K562 (cell line): Measurements from ENCODE around the gene RNF215. TPM values are rescaled to one million over a fixed set of nuclear protein-coding genes. Genes with fewer than 3 reads are reported as not detected.

ENCODE experiments used
- ATAC-seq: fragments of 200-7000 bp; cut with Tn5 transposase; 3 replicates; pipeline ENCODE4 v1.9.1; 2020; ENCODE audit warnings: moderate library complexity
- BruUV-seq: library from RNA; stranded (reverse); fragments of 400-500 nt; replicated peaks from 2 replicates; lab custom pipeline; 2021; lab: Mats Ljungman, UMichigan
- CTCF ChIA-PET: fragments of 300-600 bp; formaldehyde crosslinking; extraction: SDS; loops from one replicate; lab custom pipeline; 2021; ENCODE audit warnings: low intra/inter-chr PET ratio; lab: Yijun Ruan, JAX
- POLR2A ChIA-PET: fragments of 300-600, 350-650 bp; sonication (Branson Sonifier 250); formaldehyde crosslinking; extraction: SDS; loops from one replicate; lab custom pipeline; 2021; ENCODE audit warnings: antibody characterized with exemption, inconsistent platforms; lab: Yijun Ruan, JAX
- DNase-seq, 4 experiments: peaks; one replicate each; pipeline versions ENCODE4 v3.0.0 to v3.0.0-alpha.2; 2011 to 2018; ENCODE audit warnings: low spot score in 3 of 4, mixed read lengths in 3 of 4; ENCODE audit errors: extremely low read depth in 1 of 4
- FAIRE-seq: peaks from 2 replicates; lab custom pipeline; 2011; peaks lifted over from hg19 to GRCh38; lab: Jason Lieb, UNC
- H2AFZ ChIP-seq: 2 replicates; pipeline ENCODE4 v1.6.0; 2011; ENCODE audit warnings: low read depth, low read length, control low read depth, inconsistent platforms
- H3K27ac ChIP-seq: fragments of 200-600 bp; 3 replicates; pipeline ENCODE4 v1.8.0; 2011; ENCODE audit warnings: low read depth, mild to moderate bottlenecking, control low read depth, inconsistent platforms, low read length, moderate library complexity, mixed read lengths; ENCODE audit errors: extremely low read depth
- H3K27me3 ChIP-seq, 2 experiments: fragments of 300-600 bp in 1 of 2; 2 replicates in 1 of 2; 3 replicates in 1 of 2; pipeline versions ENCODE4 v1.6.0 to v1.8.0; 2011; ENCODE audit warnings: inconsistent platforms in 2 of 2, low read length in 2 of 2, mild to moderate bottlenecking in 1 of 2, mixed read lengths in 1 of 2, moderate library complexity in 1 of 2; ENCODE audit not compliant: control insufficient read depth in 2 of 2, insufficient read depth in 2 of 2
- H3K36me3 ChIP-seq: fragments of 300-600 bp; 3 replicates; pipeline ENCODE4 v1.8.0; 2011; ENCODE audit warnings: mild to moderate bottlenecking, low read length, inconsistent platforms; ENCODE audit not compliant: control insufficient read depth, insufficient read depth
- H3K4me1 ChIP-seq, 2 experiments: fragments of 200-600 bp in 1 of 2; replicated peaks in 1 of 2; 2 replicates in 1 of 2; 3 replicates in 1 of 2; pipeline versions ENCODE4 v1.5.1 to v1.8.0; 2011; ENCODE audit warnings: inconsistent platforms in 2 of 2, low read length in 2 of 2, mild to moderate bottlenecking in 1 of 2, mixed read lengths in 1 of 2, moderate library complexity in 1 of 2; ENCODE audit not compliant: control insufficient read depth in 2 of 2, insufficient read depth in 2 of 2
- H3K4me2 ChIP-seq: 2 replicates; pipeline ENCODE4 v1.6.1; 2011; ENCODE audit warnings: low read length, control low read depth, inconsistent platforms, mixed read lengths; ENCODE audit not compliant: insufficient read depth
- H3K4me3 ChIP-seq: fragments of 200-600 bp; sonication (generic), shearing (Covaris generic); 2 replicates; pipeline ENCODE4 v1.5.1; 2016; ENCODE audit warnings: control low read depth, inconsistent platforms
- H3K79me2 ChIP-seq: fragments of 200-600 bp; 3 replicates; pipeline ENCODE4 v1.8.0; 2011; ENCODE audit warnings: low read length, inconsistent platforms; ENCODE audit not compliant: control insufficient read depth, insufficient read depth
- H3K9ac ChIP-seq, 2 experiments: 2 replicates each; pipeline versions ENCODE4 v1.6.0 to v1.6.1; 2011; ENCODE audit warnings: low read depth in 2 of 2, low read length in 2 of 2, control low read depth in 1 of 2, inconsistent platforms in 1 of 2, mild to moderate bottlenecking in 1 of 2, mixed read lengths in 1 of 2; ENCODE audit not compliant: insufficient read depth in 1 of 2
- H3K9me1 ChIP-seq: one replicate; pipeline ENCODE4 v1.6.0; 2011; ENCODE audit warnings: inconsistent platforms, mild to moderate bottlenecking, low read length, moderate library complexity; ENCODE audit not compliant: control insufficient read depth, insufficient read depth
- H3K9me3 ChIP-seq: replicated peaks from 2 replicates; pipeline ENCODE4 v1.5.1; 2011; ENCODE audit warnings: low read depth, low read length, inconsistent platforms; ENCODE audit not compliant: control insufficient read depth, insufficient read depth
- H4K20me1 ChIP-seq: replicated peaks from 2 replicates; pipeline ENCODE4 v1.6.1; 2011; ENCODE audit warnings: low read length, inconsistent platforms, mixed read lengths; ENCODE audit not compliant: control insufficient read depth, insufficient read depth
- CEBPB ChIP-seq: fragments of 450-650 bp; IDR thresholded peaks from 2 replicates; pipeline ENCODE4 v1.6.1; 2016; ENCODE audit warnings: missing genetic modification characterization, missing compliant biosample characterization
- DNMT1 ChIP-seq: fragments of 450-650 bp; IDR thresholded peaks from 2 replicates; pipeline ENCODE4 v1.6.1; 2016; ENCODE audit warnings: antibody characterized with exemption, mild to moderate bottlenecking
- KDM5B ChIP-seq: fragments of 200-600 bp; sonication (generic); IDR thresholded peaks from 2 replicates; pipeline ENCODE4 v1.6.1; 2012; ENCODE audit warnings: low read depth, mild to moderate bottlenecking, moderate library complexity, low read length, control low read depth, inconsistent platforms; ENCODE audit not compliant: insufficient replicate concordance
- POU5F1 ChIP-seq: fragments of 150-350 bp; IDR thresholded peaks from 2 replicates; pipeline ENCODE4 v1.6.1; 2014; ENCODE audit warnings: borderline replicate concordance, low read length, low read depth, mild to moderate bottlenecking; ENCODE audit not compliant: partially characterized antibody
- TCF7L2 ChIP-seq: fragments of 150-350 bp; IDR thresholded peaks from 2 replicates; pipeline ENCODE4 v1.6.1; 2016; ENCODE audit warnings: low read depth, mild to moderate bottlenecking, low read length, moderate library complexity
- WGBS: fragments of 100-300 bp; shearing (Covaris generic); methylation state at CpG from one replicate; pipeline ENCODE4 v1.1.6; 2016; ENCODE audit warnings: low coverage, mixed read lengths; ENCODE audit not compliant: insufficient coverage; ENCODE audit errors: missing lambda C conversion rate; 5-methylcytosine and 5-hydroxymethylcytosine counted together
- in situ Hi-C: fragments of 300-500 bp; cut with MboI; formaldehyde crosslinking; loops from 4 replicates; pipeline ENCODE4 v1.15.0; 2018; ENCODE audit warnings: inconsistent platforms, mixed read lengths
- intact Hi-C: fragments of 100-400 bp; cut with micrococcal nuclease; formaldehyde crosslinking; loops from 2 replicates; pipeline ENCODE4 v1.14.2; 2022
- polyA plus RNA-seq, 8 experiments: library from polyadenylated mRNA; depleted of rRNA in 4 of 8; stranded (reverse) in 5 of 8; unstranded in 3 of 8; fragments of >200 nt; fragmentation: Nextera tagmentation in 2 of 8; fragmentation: Illumina TruSeq in 1 of 8; extraction: Ambion mirVana in 2 of 8; extraction: Trizol in 1 of 8; gene quantifications; 2 replicates each; pipeline versions ENCODE4 v1.2.1 to v1.2.3, GENCODE V29; 2011 to 2014; ENCODE audit warnings: inconsistent platforms in 1 of 8, missing spikeins in 1 of 8
- total RNA-seq, 7 experiments: library from RNA; depleted of rRNA in 6 of 7; stranded (reverse); fragments of >200 nt in 6 of 7; fragmentation: Illumina TruSeq in 2 of 7; extraction: Trizol in 2 of 7; gene quantifications; 2 replicates each; pipeline versions ENCODE4 v1.2.1 to v1.2.3, GENCODE V29; 2011 to 2021; ENCODE audit warnings: low replicate concordance in 1 of 7
- TF ChIP-seq, protein P1 (sequence below): fragments of 450-650 bp; formaldehyde crosslinking; IDR thresholded peaks from 2 replicates; pipeline ENCODE4 v1.4.0; 2020; ENCODE audit warnings: mild to moderate bottlenecking, moderate library complexity
- TF ChIP-seq, protein P2 (sequence below): fragments of 200-400 bp; formaldehyde crosslinking; IDR thresholded peaks from 2 replicates; pipeline ENCODE4 v1.6.1; 2017; ENCODE audit warnings: mild to moderate bottlenecking, low read depth, low read length, moderate library complexity
- TF ChIP-seq, protein P3 (sequence below): sonication (generic); formaldehyde crosslinking; IDR thresholded peaks from 2 replicates; pipeline ENCODE4 v1.8.0; 2022; ENCODE audit warnings: missing genetic modification reagents, mild to moderate bottlenecking, moderate library complexity, borderline replicate concordance
- TF ChIP-seq, protein P4 (sequence below), 2 experiments: fragments of 450-650 bp; formaldehyde crosslinking in 1 of 2; IDR thresholded peaks; 2 replicates each; pipeline versions ENCODE4 v1.4.0 to v1.6.1; 2014 to 2020; ENCODE audit warnings: mild to moderate bottlenecking in 2 of 2, borderline replicate concordance in 1 of 2, low read depth in 1 of 2

Gene RNF215
- total and polyA plus RNA-seq, 9 of the 15 experiments (the other 6 are each of a cell fraction or from before 2014, with no cell fraction given): 0.08 to 9.8 (median 2.7) TPM

DNA sequence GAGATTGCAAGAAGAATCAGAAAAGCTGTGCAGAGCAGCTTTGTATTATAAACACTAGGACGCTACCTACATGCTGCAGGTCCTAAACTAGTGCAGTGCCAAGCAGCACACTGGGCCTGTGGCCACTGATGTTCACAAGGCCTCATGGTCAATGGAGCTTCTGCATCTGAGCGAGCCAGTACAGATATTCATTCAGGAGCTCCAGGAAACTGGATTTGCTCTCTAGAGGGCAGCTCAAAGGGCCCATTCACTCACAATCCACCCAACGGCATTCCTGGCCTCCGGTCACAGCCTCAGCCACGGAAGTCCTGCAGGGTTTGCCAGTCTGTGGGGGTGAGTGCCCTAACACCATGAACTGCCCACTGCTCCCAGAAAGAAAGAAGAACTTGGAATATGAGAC, 54.7 kb downstream of the RNF215 start:
- CTCF ChIA-PET: no interaction called here
- peaks cover 6 to 16% of the 10 kb centered on the region in 2 experiments; a peak in 3 of 5 replicates for H3K4me1 ChIP-seq
- no peaks in the 10 kb centered on the region for H3K9me3 ChIP-seq
- no peaks in the 10 kb centered on the region for H3K79me2 ChIP-seq
- POLR2A ChIA-PET: interaction anchor here (0.8 kb wide), 1 partner anchor 14 kb away, joined by 4 read pairs; no protein-coding TSS in a partner anchor
- in situ Hi-C loops: no loop called here
- no peak overlapping the region for H2AFZ ChIP-seq
- no peaks in the 10 kb centered on the region for H3K9me1 ChIP-seq
- TF ChIP-seq, protein P1, sequence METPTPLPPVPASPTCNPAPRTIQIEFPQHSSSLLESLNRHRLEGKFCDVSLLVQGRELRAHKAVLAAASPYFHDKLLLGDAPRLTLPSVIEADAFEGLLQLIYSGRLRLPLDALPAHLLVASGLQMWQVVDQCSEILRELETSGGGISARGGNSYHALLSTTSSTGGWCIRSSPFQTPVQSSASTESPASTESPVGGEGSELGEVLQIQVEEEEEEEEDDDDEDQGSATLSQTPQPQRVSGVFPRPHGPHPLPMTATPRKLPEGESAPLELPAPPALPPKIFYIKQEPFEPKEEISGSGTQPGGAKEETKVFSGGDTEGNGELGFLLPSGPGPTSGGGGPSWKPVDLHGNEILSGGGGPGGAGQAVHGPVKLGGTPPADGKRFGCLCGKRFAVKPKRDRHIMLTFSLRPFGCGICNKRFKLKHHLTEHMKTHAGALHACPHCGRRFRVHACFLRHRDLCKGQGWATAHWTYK (CRISPR knock-in tag): no peak
- TF ChIP-seq, protein P2, sequence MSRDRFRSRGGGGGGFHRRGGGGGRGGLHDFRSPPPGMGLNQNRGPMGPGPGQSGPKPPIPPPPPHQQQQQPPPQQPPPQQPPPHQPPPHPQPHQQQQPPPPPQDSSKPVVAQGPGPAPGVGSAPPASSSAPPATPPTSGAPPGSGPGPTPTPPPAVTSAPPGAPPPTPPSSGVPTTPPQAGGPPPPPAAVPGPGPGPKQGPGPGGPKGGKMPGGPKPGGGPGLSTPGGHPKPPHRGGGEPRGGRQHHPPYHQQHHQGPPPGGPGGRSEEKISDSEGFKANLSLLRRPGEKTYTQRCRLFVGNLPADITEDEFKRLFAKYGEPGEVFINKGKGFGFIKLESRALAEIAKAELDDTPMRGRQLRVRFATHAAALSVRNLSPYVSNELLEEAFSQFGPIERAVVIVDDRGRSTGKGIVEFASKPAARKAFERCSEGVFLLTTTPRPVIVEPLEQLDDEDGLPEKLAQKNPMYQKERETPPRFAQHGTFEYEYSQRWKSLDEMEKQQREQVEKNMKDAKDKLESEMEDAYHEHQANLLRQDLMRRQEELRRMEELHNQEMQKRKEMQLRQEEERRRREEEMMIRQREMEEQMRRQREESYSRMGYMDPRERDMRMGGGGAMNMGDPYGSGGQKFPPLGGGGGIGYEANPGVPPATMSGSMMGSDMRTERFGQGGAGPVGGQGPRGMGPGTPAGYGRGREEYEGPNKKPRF: no peak
- no peak for TF ChIP-seq TCF7L2
- TF ChIP-seq, protein P3, sequence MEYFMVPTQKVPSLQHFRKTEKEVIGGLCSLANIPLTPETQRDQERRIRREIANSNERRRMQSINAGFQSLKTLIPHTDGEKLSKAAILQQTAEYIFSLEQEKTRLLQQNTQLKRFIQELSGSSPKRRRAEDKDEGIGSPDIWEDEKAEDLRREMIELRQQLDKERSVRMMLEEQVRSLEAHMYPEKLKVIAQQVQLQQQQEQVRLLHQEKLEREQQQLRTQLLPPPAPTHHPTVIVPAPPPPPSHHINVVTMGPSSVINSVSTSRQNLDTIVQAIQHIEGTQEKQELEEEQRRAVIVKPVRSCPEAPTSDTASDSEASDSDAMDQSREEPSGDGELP (CRISPR knock-in tag): no peak
- no peak for TF ChIP-seq KDM5B
- TF ChIP-seq, protein P4, sequence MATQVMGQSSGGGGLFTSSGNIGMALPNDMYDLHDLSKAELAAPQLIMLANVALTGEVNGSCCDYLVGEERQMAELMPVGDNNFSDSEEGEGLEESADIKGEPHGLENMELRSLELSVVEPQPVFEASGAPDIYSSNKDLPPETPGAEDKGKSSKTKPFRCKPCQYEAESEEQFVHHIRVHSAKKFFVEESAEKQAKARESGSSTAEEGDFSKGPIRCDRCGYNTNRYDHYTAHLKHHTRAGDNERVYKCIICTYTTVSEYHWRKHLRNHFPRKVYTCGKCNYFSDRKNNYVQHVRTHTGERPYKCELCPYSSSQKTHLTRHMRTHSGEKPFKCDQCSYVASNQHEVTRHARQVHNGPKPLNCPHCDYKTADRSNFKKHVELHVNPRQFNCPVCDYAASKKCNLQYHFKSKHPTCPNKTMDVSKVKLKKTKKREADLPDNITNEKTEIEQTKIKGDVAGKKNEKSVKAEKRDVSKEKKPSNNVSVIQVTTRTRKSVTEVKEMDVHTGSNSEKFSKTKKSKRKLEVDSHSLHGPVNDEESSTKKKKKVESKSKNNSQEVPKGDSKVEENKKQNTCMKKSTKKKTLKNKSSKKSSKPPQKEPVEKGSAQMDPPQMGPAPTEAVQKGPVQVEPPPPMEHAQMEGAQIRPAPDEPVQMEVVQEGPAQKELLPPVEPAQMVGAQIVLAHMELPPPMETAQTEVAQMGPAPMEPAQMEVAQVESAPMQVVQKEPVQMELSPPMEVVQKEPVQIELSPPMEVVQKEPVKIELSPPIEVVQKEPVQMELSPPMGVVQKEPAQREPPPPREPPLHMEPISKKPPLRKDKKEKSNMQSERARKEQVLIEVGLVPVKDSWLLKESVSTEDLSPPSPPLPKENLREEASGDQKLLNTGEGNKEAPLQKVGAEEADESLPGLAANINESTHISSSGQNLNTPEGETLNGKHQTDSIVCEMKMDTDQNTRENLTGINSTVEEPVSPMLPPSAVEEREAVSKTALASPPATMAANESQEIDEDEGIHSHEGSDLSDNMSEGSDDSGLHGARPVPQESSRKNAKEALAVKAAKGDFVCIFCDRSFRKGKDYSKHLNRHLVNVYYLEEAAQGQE (IDR thresholded peaks at IDR 0.05; ENCODE audit: borderline replicate concordance): no peak
- TF ChIP-seq, protein P4 (CRISPR knock-in tag; IDR thresholded peaks at IDR 0.05; ENCODE audit: low read depth): no peak
- no peak for TF ChIP-seq CEBPB
- no peak for TF ChIP-seq DNMT1
- no peak for TF ChIP-seq POU5F1
- WGBS: 90% methylated on average over 5 of the region's 5 CpGs
- FAIRE-seq (no peak), DNase-seq (no peak), ATAC-seq (no peak)
- intact Hi-C loops: no loop called here
- no peaks in the 10 kb centered on the region for H4K20me1 ChIP-seq
- no peak overlapping the region for H3K27ac ChIP-seq
- no TSS peak for BruUV-seq
- H3K36me3 ChIP-seq: peaks cover 69% of the 10 kb centered on the region
- H3K4me3 ChIP-seq: no peak overlapping the region
- H3K9ac ChIP-seq: no peak overlapping the region
- H3K27me3 ChIP-seq: no peaks in the 10 kb centered on the region
- no peak overlapping the region for H3K4me2 ChIP-seq
